Gastrocnemius medialis (tissue), 4 donors: ENCODE data around the gene R3HDM1. TPM values are rescaled to one million over a fixed set of nuclear protein-coding genes. Genes with fewer than 3 reads are reported as not detected.
"Not testable (repeated sequence)": the region's sequence is repeated elsewhere in the genome, so short reads cannot be mapped to it uniquely, and the experiment has no call there.

Experiments
- ATAC-seq, 2 donors: fragments of 150-250 bp; one replicate each; pipeline ENCODE4 v1.9.1; 2016
- DNase-seq, 2 donors: peaks; one replicate each; pipeline ENCODE4 v3.0.0-alpha.2; 2019
- H3K27ac ChIP-seq, 4 donors: fragments of 200-600 bp; sonication (generic); 1 replicate in 1 of 4; 2 replicates in 3 of 4; pipeline ENCODE4 v1.5.1; 2016 to 2018; ENCODE audit warnings: mild to moderate bottlenecking in 2 of 4, moderate library complexity in 1 of 4
- H3K27me3 ChIP-seq, 3 donors: fragments of 200-600 bp; sonication (generic) in 2 of 3; 1 replicate in 1 of 3; 2 replicates in 2 of 3; pipeline versions ENCODE4 v1.5.1 to v1.6.0; 2016 to 2019; ENCODE audit warnings: mild to moderate bottlenecking in 1 of 3, moderate library complexity in 1 of 3
- H3K36me3 ChIP-seq, 2 donors: fragments of 200-600 bp; sonication (generic) in 1 of 2; one replicate each; pipeline ENCODE4 v1.5.1; 2017 to 2018
- H3K4me1 ChIP-seq, 2 donors: fragments of 200-600 bp; sonication (generic) in 1 of 2; one replicate each; pipeline ENCODE4 v1.5.1; 2016 to 2017; ENCODE audit warnings: mild to moderate bottlenecking in 2 of 2
- H3K4me3 ChIP-seq, 4 donors: fragments of 200-600 bp; sonication (generic) in 3 of 4; 1 replicate in 1 of 4; 2 replicates in 3 of 4; pipeline ENCODE4 v1.5.1; 2016 to 2019; ENCODE audit warnings: mild to moderate bottlenecking in 2 of 4
- H3K9me3 ChIP-seq, 3 donors: fragments of 200-600 bp; sonication (generic) in 2 of 3; 1 replicate in 1 of 3; 2 replicates in 2 of 3; pipeline ENCODE4 v1.5.1; 2016 to 2019
- CTCF ChIP-seq, 5 experiments: fragments of 450-650 bp in 3 of 5; fragments of 200-600 bp in 2 of 5; sonication (generic) in 2 of 5; IDR thresholded peaks in 4 of 5; conservative IDR thresholded peaks in 1 of 5; 1 replicate in 4 of 5; 2 replicates in 1 of 5; pipeline ENCODE4 v1.5.1; 2016 to 2019; ENCODE audit warnings: antibody characterized with exemption in 5 of 5, mild to moderate bottlenecking in 3 of 5, moderate library complexity in 3 of 5
- POLR2A ChIP-seq, 2 donors: fragments of 450-650 bp; IDR thresholded peaks; one replicate each; pipeline ENCODE4 v1.6.1; 2017; ENCODE audit warnings: antibody characterized with exemption in 2 of 2, mild to moderate bottlenecking in 2 of 2, moderate library complexity in 2 of 2
- in situ Hi-C, 4 donors: fragments of 200-750 bp; cut with MboI; loops; one replicate each; pipeline versions ENCODE4 v1.15.0 to v1.8.0; 2017; ENCODE audit warnings: low sequenced_read_pairs in 4 of 4
- intact Hi-C: fragments of 100-400 bp; cut with DNase I; formaldehyde crosslinking; loops from one replicate; pipeline ENCODE4 v1.15.1; 2023; ENCODE audit warnings: low total_unique reads
- total RNA-seq, 4 donors: library from RNA; depleted of rRNA; stranded (reverse); fragments of >200 nt; gene quantifications; one replicate each; pipeline versions ENCODE4 v1.1.0 to v1.2.3, GENCODE V29; 2016

R3HDM1 gene
- total RNA-seq, 4 donors from 2014 or later = 13.5 to 35.7 (median 19.1) TPM

- in situ Hi-C loops (loop anchor here (5.0 to 25.0 kb wide), 5 partner anchors 235 to 715 kb away; no protein-coding TSS in a partner anchor), intact Hi-C loops (loop anchor here (1.0 to 5.0 kb wide), 3 partner anchors 235 to 723 kb away; no protein-coding TSS in a partner anchor)
These were observed 178.7 kb downstream of the R3HDM1 start for GRCh38 chr2:135709992-135710391.

GRCh38 chr2:135715086-135715485 lies 183.8 kb downstream of the R3HDM1 start:
- H3K4me3 ChIP-seq, DNase-seq, H3K9me3 ChIP-seq, H3K4me1 ChIP-seq, intact Hi-C loops, ATAC-seq, H3K27ac ChIP-seq, H3K27me3 ChIP-seq: not testable (repeated sequence)
- in situ Hi-C loops = loop anchor here in 2 of 4 donors (10.0 to 25.0 kb wide), 2 partner anchors 240 to 703 kb away; no protein-coding TSS in a partner anchor
- H3K36me3 ChIP-seq = peaks cover 0 to 19% of the 10 kb centered on the region in 2 donors

More at GRCh38 chr2:135709992-135710391, 178.7 kb downstream of the R3HDM1 start:
- DNase-seq (peak in 1 of 2 donors; percentile 32), ATAC-seq (peak in 1 of 2 donors; percentile 47)
- Histone ChIP-seq H3K36me3 (no peaks in the 10 kb centered on the region), H3K9me3 (no peaks in the 10 kb centered on the region), H3K4me3 (no peak overlapping the region), H3K27ac (no peak overlapping the region), H3K27me3 (no peaks in the 10 kb centered on the region), H3K4me1 (peaks cover 2 to 4% of the 10 kb centered on the region in 2 donors)
- TF ChIP-seq POLR2A (IDR thresholded peaks at IDR 0.05) = no peak
- peak; percentile 77 to 93 (median 86) for TF ChIP-seq CTCF (IDR thresholded peaks at IDR 0.05 in 4 of 5, conservative IDR thresholded peaks at IDR 0.05 in 1 of 5)

GRCh38 chr2:135728064-135728743 lies 196.9 kb downstream of the R3HDM1 start:
- Histone ChIP-seq H3K9me3 (no peaks in the 10 kb centered on the region), H3K36me3 (peaks cover 0 to 26% of the 10 kb centered on the region in 2 donors), H3K27ac (no peak overlapping the region), H3K27me3 (no peaks in the 10 kb centered on the region), H3K4me3 (no peak overlapping the region), H3K4me1 (no peaks in the 10 kb centered on the region)
- intact Hi-C loops = no loop called here
- TF ChIP-seq POLR2A (IDR thresholded peaks at IDR 0.05) = no peak
- no peak for TF ChIP-seq CTCF (IDR thresholded peaks at IDR 0.05 in 4 of 5, conservative IDR thresholded peaks at IDR 0.05 in 1 of 5)
- in situ Hi-C loops = no loop called here
- ATAC-seq (no peak), DNase-seq (no peak)

- no peaks in the 10 kb centered on the region for H3K27me3 ChIP-seq
- intact Hi-C loops = no loop called here
- in situ Hi-C loops = no loop called here
- no peak overlapping the region for H3K27ac ChIP-seq
- ATAC-seq (no peak), DNase-seq (no peak)
- no peak for TF ChIP-seq POLR2A (IDR thresholded peaks at IDR 0.05)
- H3K9me3 ChIP-seq = no peaks in the 10 kb centered on the region
- no peaks in the 10 kb centered on the region for H3K4me1 ChIP-seq
- H3K4me3 ChIP-seq = no peak overlapping the region
- no peaks in the 10 kb centered on the region for H3K36me3 ChIP-seq
These were observed 201.3 kb downstream of the R3HDM1 start for GRCh38 chr2:135732561-135732960.

GRCh38 chr2:135733045-135733444 lies 201.8 kb downstream of the R3HDM1 start:
- no peaks in the 10 kb centered on the region for H3K9me3 ChIP-seq
- TF ChIP-seq POLR2A (IDR thresholded peaks at IDR 0.05) = no peak
- no peak for TF ChIP-seq CTCF (IDR thresholded peaks at IDR 0.05 in 4 of 5, conservative IDR thresholded peaks at IDR 0.05 in 1 of 5)
- DNase-seq = no peak
- no peak overlapping the region for H3K4me3 ChIP-seq
- in situ Hi-C loops = no loop called here
- no peak for ATAC-seq
- no peaks in the 10 kb centered on the region for H3K27me3 ChIP-seq
- no peaks in the 10 kb centered on the region for H3K4me1 ChIP-seq
- intact Hi-C loops = no loop called here
- H3K36me3 ChIP-seq = no peaks in the 10 kb centered on the region
- H3K27ac ChIP-seq = no peak overlapping the region
